DND-41 (cell line): ENCODE data around the gene ARID5A.

Experiments used
- ATAC-seq: fragments of 200-7000 bp; cut with Tn5 transposase; 3 replicates; pipeline ENCODE4 v1.9.1; 2021; ENCODE audit warnings: low read depth; ENCODE audit not compliant: insufficient read depth
- DNase-seq: peaks from one replicate; pipeline ENCODE4 v3.0.0-alpha.2; 2020
- H2AFZ ChIP-seq: 2 replicates; pipeline ENCODE4 v1.6.0; 2012; ENCODE audit warnings: low read depth, low read length
- H3K27ac ChIP-seq: 2 replicates; pipeline ENCODE4 v1.5.1; 2012; ENCODE audit warnings: low read length, inconsistent platforms
- H3K27me3 ChIP-seq: fragments of 200-600 bp; sonication (generic); 2 replicates; pipeline ENCODE4 v1.6.0; 2012; ENCODE audit warnings: low read length, mild to moderate bottlenecking, inconsistent platforms; ENCODE audit not compliant: insufficient read depth, poor library complexity
- H3K36me3 ChIP-seq: 2 replicates; pipeline ENCODE4 v1.5.1; 2012; ENCODE audit warnings: low read length, inconsistent platforms; ENCODE audit not compliant: insufficient read depth
- H3K4me1 ChIP-seq: 2 replicates; pipeline ENCODE4 v1.5.1; 2012; ENCODE audit warnings: mild to moderate bottlenecking, low read length; ENCODE audit not compliant: insufficient read depth
- H3K4me2 ChIP-seq: 2 replicates; pipeline ENCODE4 v1.6.0; 2012; ENCODE audit warnings: mild to moderate bottlenecking, moderate library complexity, low read length, inconsistent platforms; ENCODE audit not compliant: insufficient read depth
- H3K4me3 ChIP-seq, 2 experiments: fragments of 200-600 bp in 1 of 2; shearing (Covaris generic) in 1 of 2; 2 replicates each; pipeline ENCODE4 v1.5.1; 2012 to 2016; ENCODE audit warnings: inconsistent platforms in 2 of 2, low read length in 2 of 2, mild to moderate bottlenecking in 2 of 2, low read depth in 1 of 2, moderate library complexity in 1 of 2
- H3K79me2 ChIP-seq: 2 replicates; pipeline ENCODE4 v1.6.0; 2012; ENCODE audit warnings: low read length, inconsistent platforms; ENCODE audit not compliant: insufficient read depth
- H3K9ac ChIP-seq: 2 replicates; pipeline ENCODE4 v1.6.0; 2012; ENCODE audit warnings: low read depth, mild to moderate bottlenecking, inconsistent platforms, low read length, moderate library complexity
- H3K9me3 ChIP-seq: 2 replicates; pipeline ENCODE4 v1.5.1; 2012; ENCODE audit warnings: low read length, moderate library complexity, mild to moderate bottlenecking, inconsistent platforms; ENCODE audit not compliant: insufficient read depth, severe bottlenecking
- H4K20me1 ChIP-seq: 2 replicates; pipeline ENCODE4 v1.6.0; 2012; ENCODE audit warnings: low read length; ENCODE audit not compliant: insufficient read depth
- CTCF ChIP-seq: IDR thresholded peaks from 2 replicates; pipeline ENCODE4 v1.5.1; 2012; ENCODE audit warnings: borderline replicate concordance, low read length, moderate library complexity, mild to moderate bottlenecking; ENCODE audit not compliant: poor library complexity, severe bottlenecking; ENCODE audit errors: extremely low read depth
- EZH2 ChIP-seq: IDR thresholded peaks from 3 replicates; pipeline ENCODE4 v1.6.1; 2012; ENCODE audit warnings: borderline replicate concordance, low read depth, mild to moderate bottlenecking, moderate library complexity, low read length, inconsistent platforms; ENCODE audit not compliant: severe bottlenecking

The ARID5A gene

GRCh38 chr2:96528700-96529375 lies 7.7 kb upstream of the ARID5A start:
- DNase-seq (no peak), ATAC-seq (no peak)
- H3K4me3 ChIP-seq = no peak overlapping the region
- H2AFZ ChIP-seq = no peak overlapping the region
- H4K20me1 ChIP-seq = peaks cover 8% of the 10 kb centered on the region; the same call in 1 of the 2 replicates
- no peaks in the 10 kb centered on the region for H3K36me3 ChIP-seq
- no peaks in the 10 kb centered on the region for H3K79me2 ChIP-seq
- H3K27ac ChIP-seq = no peak overlapping the region
- no peak for TF ChIP-seq CTCF
- TF ChIP-seq EZH2 = no peak
- no peak overlapping the region for H3K4me2 ChIP-seq
- no peak overlapping the region for H3K9ac ChIP-seq
- peaks cover 44% of the 10 kb centered on the region for H3K4me1 ChIP-seq
- peaks cover 17% of the 10 kb centered on the region for H3K27me3 ChIP-seq
- no peaks in the 10 kb centered on the region for H3K9me3 ChIP-seq

- Histone ChIP-seq H3K4me3 (no peak overlapping the region), H3K27me3 (peaks cover 14% of the 10 kb centered on the region), H3K36me3 (no peaks in the 10 kb centered on the region), H3K4me2 (no peak overlapping the region), H3K27ac (no peak overlapping the region), H3K4me1 (peaks cover 44% of the 10 kb centered on the region), H3K9ac (no peak overlapping the region), H3K79me2 (no peaks in the 10 kb centered on the region), H3K9me3 (no peaks in the 10 kb centered on the region), H2AFZ (no peak overlapping the region), H4K20me1 (peaks cover 8% of the 10 kb centered on the region; the same call in 1 of the 2 replicates)
- TF ChIP-seq EZH2 (no peak), CTCF (no peak)
- ATAC-seq (no peak), DNase-seq (no peak)
Observed at GRCh38 chr2:96529376-96530143, 7.0 kb upstream of the ARID5A start.

- peaks cover 44% of the 10 kb centered on the region for H3K4me1 ChIP-seq
- peaks cover 8% of the 10 kb centered on the region; the same call in 1 of the 2 replicates for H4K20me1 ChIP-seq
- H3K9me3 ChIP-seq = no peaks in the 10 kb centered on the region
- no peak overlapping the region for H2AFZ ChIP-seq
- DNase-seq (no peak), ATAC-seq (no peak)
- TF ChIP-seq EZH2 (no peak), CTCF (no peak)
- peaks cover 14% of the 10 kb centered on the region for H3K27me3 ChIP-seq
- H3K9ac ChIP-seq = no peak overlapping the region
- no peak overlapping the region for H3K4me3 ChIP-seq
- H3K36me3 ChIP-seq = no peaks in the 10 kb centered on the region
- no peak overlapping the region for H3K4me2 ChIP-seq
- no peak overlapping the region for H3K27ac ChIP-seq
- no peaks in the 10 kb centered on the region for H3K79me2 ChIP-seq
Observed at GRCh38 chr2:96530144-96530430, 6.5 kb upstream of the ARID5A start.
